Thyroid gland (tissue), 4 donors: ENCODE data around the gene PARVB.

Experiments
- CTCF ChIP-seq, 6 experiments: fragments of 200-600 bp in 3 of 6; fragments of 450-650 bp in 3 of 6; sonication (generic) in 3 of 6; IDR thresholded peaks; one replicate each; pipeline ENCODE4 v1.5.1; 2016 to 2019; ENCODE audit warnings: antibody characterized with exemption in 6 of 6, mild to moderate bottlenecking in 2 of 6, inconsistent platforms in 1 of 6, moderate library complexity in 1 of 6
- POLR2A ChIP-seq, 2 donors: fragments of 450-650 bp; IDR thresholded peaks; one replicate each; pipeline ENCODE4 v1.6.1; 2017; ENCODE audit warnings: antibody characterized with exemption in 2 of 2, mild to moderate bottlenecking in 2 of 2, moderate library complexity in 1 of 2

- TF ChIP-seq CTCF (IDR thresholded peaks at IDR 0.05) (no peak), POLR2A (IDR thresholded peaks at IDR 0.05) (no peak)
Observed at GRCh38 chr22:44096736-44097135, 72.6 kb downstream of the PARVB start.
